ENCODE measurements around the gene SOX5.

SOX5 gene

DNA sequence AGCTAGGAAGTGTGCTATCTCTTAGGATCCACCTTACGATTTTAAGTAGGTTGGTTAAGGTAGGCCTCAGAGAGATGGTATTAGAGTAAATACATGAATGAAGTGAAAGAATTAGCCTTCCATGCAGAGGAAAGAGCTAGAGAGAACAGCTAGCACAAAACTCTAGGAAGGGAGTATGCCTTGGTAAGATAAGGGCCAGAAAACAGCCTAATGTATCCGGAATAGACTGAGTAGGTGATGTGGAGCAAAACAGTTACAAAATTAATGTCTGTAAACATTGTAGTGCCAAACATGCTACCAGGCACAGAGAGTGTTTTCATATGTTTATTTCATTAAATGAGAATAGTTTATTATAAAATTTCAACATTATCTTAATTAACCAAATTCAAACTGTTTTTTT, 315.1 kb downstream of the SOX5 start:
- Histone ChIP-seq H3K36me3 (ENCODE audit: insufficient read depth, low read depth, low read length) (no peaks in the 10 kb centered on the region), H3K27ac (ENCODE audit: low read length) (no peak overlapping the region), H3K9ac (ENCODE audit: low read depth, low read length) (no peak overlapping the region), H3K27me3 (ENCODE audit: insufficient read depth, low read length) (no peaks in the 10 kb centered on the region), H3K4me3 (ENCODE audit: low read length) (no peak overlapping the region), H3K9me3 (ENCODE audit: insufficient read depth, low read depth, low read length) (no peaks in the 10 kb centered on the region), H3K4me1 (ENCODE audit: insufficient read depth, low read length) (peaks cover 12% of the 10 kb centered on the region; the same call in 1 of the 2 replicates)

DNA sequence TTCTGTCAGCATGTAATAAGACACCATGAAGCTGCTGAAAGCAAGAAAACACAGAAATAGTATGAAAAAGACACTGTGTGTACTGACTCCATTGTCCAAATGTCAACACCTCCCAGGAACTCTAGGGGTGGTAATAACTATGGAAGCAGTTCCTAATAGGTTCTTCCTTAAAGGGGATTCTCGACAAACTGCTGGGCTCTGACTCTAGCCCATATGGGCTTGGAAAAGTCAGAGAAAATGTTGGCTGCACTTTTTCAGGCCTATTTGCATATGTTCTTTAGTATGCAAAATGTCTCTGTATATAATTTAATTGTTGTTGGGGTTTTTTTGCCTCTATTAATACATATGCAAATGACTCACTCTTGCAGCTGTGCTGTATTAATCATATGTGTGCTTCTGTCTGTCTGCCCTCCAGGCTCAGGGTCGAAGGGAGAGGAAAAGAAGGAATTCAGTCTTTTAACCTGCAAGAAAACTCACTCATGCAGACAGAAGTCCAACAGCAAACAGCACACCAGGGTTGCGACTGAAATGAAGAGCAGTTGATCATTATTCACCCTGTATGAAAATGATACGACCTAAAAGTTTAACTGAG, 317.6 kb downstream of the SOX5 start:
- Histone ChIP-seq H3K27ac (ENCODE audit: low read length) (no peak overlapping the region), H3K9me3 (ENCODE audit: insufficient read depth, low read depth, low read length) (no peaks in the 10 kb centered on the region), H3K9ac (ENCODE audit: low read depth, low read length) (no peak overlapping the region), H3K4me3 (ENCODE audit: low read length) (no peak overlapping the region), H3K27me3 (ENCODE audit: insufficient read depth, low read length) (no peaks in the 10 kb centered on the region), H3K4me1 (ENCODE audit: insufficient read depth, low read length) (peaks cover 26% of the 10 kb centered on the region; the same call in 1 of the 2 replicates), H3K36me3 (ENCODE audit: insufficient read depth, low read depth, low read length) (no peaks in the 10 kb centered on the region)

DNA sequence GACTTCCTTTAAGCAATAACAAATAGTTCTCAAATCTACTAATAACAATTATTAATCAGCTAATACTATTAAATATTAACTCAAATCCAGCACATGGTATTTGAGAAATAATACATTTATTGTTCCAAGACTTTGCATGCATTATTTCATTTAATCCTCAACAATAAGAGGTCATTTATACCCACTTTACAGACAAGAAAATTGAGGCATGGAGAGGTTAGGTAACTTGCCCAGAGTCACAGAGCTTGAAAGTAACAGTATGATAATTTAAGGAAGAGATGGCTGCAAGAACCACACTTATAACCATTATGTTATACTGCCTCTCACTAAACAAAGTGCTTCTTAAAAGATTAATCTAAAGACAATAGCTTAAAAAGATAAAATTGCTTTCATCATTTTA, 318.9 kb downstream of the SOX5 start:
- Histone ChIP-seq H3K27ac (ENCODE audit: low read length) (no peak overlapping the region), H3K4me1 (ENCODE audit: insufficient read depth, low read length) (peaks cover 31% of the 10 kb centered on the region; the same call in 1 of the 2 replicates), H3K9me3 (ENCODE audit: insufficient read depth, low read depth, low read length) (no peaks in the 10 kb centered on the region), H3K4me3 (ENCODE audit: low read length) (no peak overlapping the region), H3K27me3 (ENCODE audit: insufficient read depth, low read length) (no peaks in the 10 kb centered on the region), H3K36me3 (ENCODE audit: insufficient read depth, low read depth, low read length) (no peaks in the 10 kb centered on the region), H3K9ac (ENCODE audit: low read depth, low read length) (no peak overlapping the region)

DNA sequence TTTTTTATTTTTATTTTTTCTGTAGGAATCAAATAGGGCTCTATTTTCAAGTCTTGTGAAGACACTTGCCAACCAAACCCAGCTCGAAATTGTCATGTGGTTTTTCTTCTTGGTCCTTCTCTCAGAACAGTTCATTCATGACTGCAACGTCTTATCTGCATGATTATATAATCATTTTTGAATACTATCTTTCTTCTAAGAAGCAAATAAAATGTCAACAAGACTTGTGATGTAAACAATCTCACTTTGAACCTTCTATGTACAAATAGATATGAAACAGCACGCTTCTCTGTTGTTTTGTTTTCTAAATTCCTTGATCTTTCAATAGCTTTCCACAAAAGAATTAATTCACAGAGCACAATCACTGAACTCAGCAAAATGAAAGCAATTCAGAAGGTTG, 320.7 kb downstream of the SOX5 start:
- Histone ChIP-seq H3K9me3 (ENCODE audit: insufficient read depth, low read depth, low read length) (no peaks in the 10 kb centered on the region), H3K4me1 (ENCODE audit: insufficient read depth, low read length) (peaks cover 31% of the 10 kb centered on the region; the same call in 1 of the 2 replicates), H3K4me3 (ENCODE audit: low read length) (no peak overlapping the region), H3K9ac (ENCODE audit: low read depth, low read length) (no peak overlapping the region), H3K27ac (ENCODE audit: low read length) (no peak overlapping the region), H3K27me3 (ENCODE audit: insufficient read depth, low read length) (no peaks in the 10 kb centered on the region), H3K36me3 (ENCODE audit: insufficient read depth, low read depth, low read length) (no peaks in the 10 kb centered on the region)

DNA sequence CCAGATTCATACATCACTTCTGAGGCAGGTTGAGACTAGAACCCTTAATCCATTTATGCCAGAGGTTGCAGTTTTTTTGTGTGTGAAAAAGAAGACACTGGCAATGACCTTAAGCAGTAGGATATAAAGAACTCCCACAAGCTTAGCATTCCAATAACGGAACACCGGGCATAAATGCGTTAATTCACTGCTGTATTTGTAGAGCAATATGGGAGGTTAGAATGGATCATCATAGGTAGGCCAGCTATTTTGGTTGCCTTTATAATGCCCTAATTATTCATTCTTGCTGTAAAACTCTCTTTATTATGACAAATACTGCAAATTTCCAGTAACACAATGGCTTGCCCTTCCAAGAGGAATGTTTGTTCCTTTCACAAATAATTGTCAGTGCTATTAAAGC, 322.7 kb downstream of the SOX5 start:
- H3K4me1 ChIP-seq (ENCODE audit: insufficient read depth, low read length) = peaks cover 28% of the 10 kb centered on the region; the same call in 1 of the 2 replicates
- no peaks in the 10 kb centered on the region for H3K27me3 ChIP-seq (ENCODE audit: insufficient read depth, low read length)
- H3K9me3 ChIP-seq (ENCODE audit: insufficient read depth, low read depth, low read length) = no peaks in the 10 kb centered on the region
- no peak overlapping the region for H3K9ac ChIP-seq (ENCODE audit: low read depth, low read length)
- H3K36me3 ChIP-seq (ENCODE audit: insufficient read depth, low read depth, low read length) = no peaks in the 10 kb centered on the region
- H3K4me3 ChIP-seq (ENCODE audit: low read length) = no peak overlapping the region
- H3K27ac ChIP-seq (ENCODE audit: low read length) = no peak overlapping the region

DNA sequence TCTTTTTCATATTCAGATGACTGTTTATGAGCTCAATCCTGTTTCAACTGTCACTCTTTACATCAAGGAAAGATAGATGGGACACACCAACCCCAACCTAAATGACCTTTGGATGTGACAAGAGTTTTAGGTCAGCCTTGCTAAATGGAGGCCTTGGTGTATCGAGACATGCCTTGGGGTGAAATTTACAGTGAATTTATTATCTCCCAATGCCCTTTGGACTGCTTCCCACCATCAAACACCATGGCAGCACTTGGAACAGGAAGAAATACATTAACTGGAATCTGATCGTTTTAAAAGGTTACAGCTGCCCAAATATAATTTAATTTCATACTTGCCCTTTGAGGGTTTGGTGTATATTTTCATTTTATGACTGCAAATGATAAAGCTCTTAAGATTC, 327.6 kb downstream of the SOX5 start:
- H3K27ac ChIP-seq (ENCODE audit: low read length) = no peak overlapping the region
- H3K9me3 ChIP-seq (ENCODE audit: insufficient read depth, low read depth, low read length) = no peaks in the 10 kb centered on the region
- H3K9ac ChIP-seq (ENCODE audit: low read depth, low read length) = no peak overlapping the region
- peaks cover 8% of the 10 kb centered on the region; the same call in 1 of the 2 replicates for H3K4me1 ChIP-seq (ENCODE audit: insufficient read depth, low read length)
- no peaks in the 10 kb centered on the region for H3K36me3 ChIP-seq (ENCODE audit: insufficient read depth, low read depth, low read length)
- H3K4me3 ChIP-seq (ENCODE audit: low read length) = no peak overlapping the region
- no peaks in the 10 kb centered on the region for H3K27me3 ChIP-seq (ENCODE audit: insufficient read depth, low read length)

DNA sequence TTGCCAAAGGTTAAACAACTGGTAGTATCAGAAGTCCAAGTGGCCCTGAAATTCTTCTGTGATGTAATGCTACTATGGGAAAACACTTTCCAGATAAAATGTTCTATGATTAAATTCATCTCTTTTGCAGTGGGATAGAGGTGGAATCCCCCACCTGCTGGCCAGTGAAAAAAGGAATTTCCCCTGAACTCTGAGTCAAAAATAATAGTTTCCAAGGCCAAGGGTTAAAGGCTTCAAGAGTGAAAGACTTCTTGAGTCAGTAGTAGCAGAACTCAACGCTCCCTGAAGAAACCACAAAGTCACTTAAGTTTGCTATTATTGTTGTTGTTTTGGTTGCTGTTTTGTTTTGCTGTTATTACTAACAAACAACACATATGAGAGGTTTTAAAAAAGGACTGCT, 330.8 kb downstream of the SOX5 start:
- no peak overlapping the region for H3K9ac ChIP-seq (ENCODE audit: low read depth, low read length)
- no peak overlapping the region for H3K4me3 ChIP-seq (ENCODE audit: low read length)
- no peaks in the 10 kb centered on the region for H3K27me3 ChIP-seq (ENCODE audit: insufficient read depth, low read length)
- H3K4me1 ChIP-seq (ENCODE audit: insufficient read depth, low read length) = 0 out of 2 replicates have a peak, but pooled peaks cover 3% of the 10 kb centered on the region
- no peaks in the 10 kb centered on the region for H3K36me3 ChIP-seq (ENCODE audit: insufficient read depth, low read depth, low read length)
- H3K9me3 ChIP-seq (ENCODE audit: insufficient read depth, low read depth, low read length) = no peaks in the 10 kb centered on the region
- H3K27ac ChIP-seq (ENCODE audit: low read length) = no peak overlapping the region

DNA sequence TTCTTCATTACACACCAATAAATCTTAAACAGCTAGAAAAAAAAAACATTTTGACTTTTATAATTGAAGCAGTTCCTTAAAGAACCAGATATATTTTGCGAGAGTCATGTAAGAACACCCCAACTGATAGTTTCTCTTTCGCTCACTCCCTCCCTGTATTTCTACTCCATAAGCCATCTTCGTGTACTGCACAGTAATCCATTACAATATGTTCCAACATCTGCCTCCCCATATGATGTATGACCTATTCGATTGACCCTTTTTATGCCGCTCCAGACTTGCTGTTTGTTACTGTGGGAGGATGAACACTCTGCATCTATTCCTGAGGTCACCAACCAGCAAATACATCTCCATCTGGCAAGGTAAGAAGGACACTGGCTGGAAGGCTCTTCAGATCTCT, 331.7 kb downstream of the SOX5 start:
- Histone ChIP-seq H3K4me3 (ENCODE audit: low read length) (no peak overlapping the region), H3K9ac (ENCODE audit: low read depth, low read length) (no peak overlapping the region), H3K27ac (ENCODE audit: low read length) (no peak overlapping the region), H3K27me3 (ENCODE audit: insufficient read depth, low read length) (no peaks in the 10 kb centered on the region), H3K4me1 (ENCODE audit: insufficient read depth, low read length) (0 out of 2 replicates have a peak, but pooled peaks cover 3% of the 10 kb centered on the region), H3K36me3 (ENCODE audit: insufficient read depth, low read depth, low read length) (no peaks in the 10 kb centered on the region), H3K9me3 (ENCODE audit: insufficient read depth, low read depth, low read length) (no peaks in the 10 kb centered on the region)

DNA sequence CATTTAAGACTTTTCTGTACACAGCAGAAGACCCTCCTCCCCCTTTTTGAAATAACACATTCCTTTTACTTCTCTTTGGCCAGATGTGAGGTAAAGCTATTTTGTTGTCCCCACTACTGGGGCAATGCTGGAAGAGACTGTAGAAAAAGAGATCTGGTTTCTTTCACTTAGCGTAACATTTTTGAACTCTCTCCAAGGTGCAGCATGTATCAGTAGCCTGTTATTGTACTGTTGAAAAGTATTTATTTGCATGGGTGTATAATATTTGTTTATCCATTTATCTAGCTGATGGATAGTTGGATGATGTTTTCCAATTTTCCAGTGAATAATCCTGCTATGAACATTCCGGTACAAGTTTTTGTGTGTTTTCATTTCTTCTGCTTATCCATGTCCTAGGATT, 335.2 kb downstream of the SOX5 start:
- no peaks in the 10 kb centered on the region for H3K4me1 ChIP-seq (ENCODE audit: insufficient read depth, low read length)
- H3K27ac ChIP-seq (ENCODE audit: low read length) = no peak overlapping the region
- H3K9ac ChIP-seq (ENCODE audit: low read depth, low read length) = no peak overlapping the region
- H3K27me3 ChIP-seq (ENCODE audit: insufficient read depth, low read length) = no peaks in the 10 kb centered on the region
- H3K36me3 ChIP-seq (ENCODE audit: insufficient read depth, low read depth, low read length) = no peaks in the 10 kb centered on the region
- no peak overlapping the region for H3K4me3 ChIP-seq (ENCODE audit: low read length)
- no peaks in the 10 kb centered on the region for H3K9me3 ChIP-seq (ENCODE audit: insufficient read depth, low read depth, low read length)

DNA sequence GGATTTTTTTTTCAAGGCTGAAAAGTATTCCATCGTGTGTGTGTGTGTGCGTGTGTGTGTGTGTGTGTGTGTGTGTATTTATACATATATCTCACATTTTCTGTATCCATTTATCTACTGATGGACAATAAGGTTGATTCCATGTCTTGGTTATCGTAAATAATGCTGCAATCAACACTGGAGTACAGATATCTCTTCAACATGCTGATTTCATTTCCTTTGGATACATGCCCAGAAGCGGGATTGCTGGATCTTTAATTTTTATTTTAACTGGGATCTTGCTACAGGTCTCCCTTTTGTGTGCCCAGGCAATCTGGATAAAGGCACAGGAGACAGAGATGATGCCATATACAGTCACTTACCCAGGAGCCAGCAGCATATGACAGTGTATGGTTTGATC, 338.1 kb downstream of the SOX5 start:
- no peaks in the 10 kb centered on the region for H3K9me3 ChIP-seq (ENCODE audit: insufficient read depth, low read depth, low read length)
- H3K36me3 ChIP-seq (ENCODE audit: insufficient read depth, low read depth, low read length) = no peaks in the 10 kb centered on the region
- H3K4me1 ChIP-seq (ENCODE audit: insufficient read depth, low read length) = no peaks in the 10 kb centered on the region
- no peak overlapping the region for H3K27ac ChIP-seq (ENCODE audit: low read length)
- no peak overlapping the region for H3K4me3 ChIP-seq (ENCODE audit: low read length)
- no peak overlapping the region for H3K9ac ChIP-seq (ENCODE audit: low read depth, low read length)
- no peaks in the 10 kb centered on the region for H3K27me3 ChIP-seq (ENCODE audit: insufficient read depth, low read length)

DNA sequence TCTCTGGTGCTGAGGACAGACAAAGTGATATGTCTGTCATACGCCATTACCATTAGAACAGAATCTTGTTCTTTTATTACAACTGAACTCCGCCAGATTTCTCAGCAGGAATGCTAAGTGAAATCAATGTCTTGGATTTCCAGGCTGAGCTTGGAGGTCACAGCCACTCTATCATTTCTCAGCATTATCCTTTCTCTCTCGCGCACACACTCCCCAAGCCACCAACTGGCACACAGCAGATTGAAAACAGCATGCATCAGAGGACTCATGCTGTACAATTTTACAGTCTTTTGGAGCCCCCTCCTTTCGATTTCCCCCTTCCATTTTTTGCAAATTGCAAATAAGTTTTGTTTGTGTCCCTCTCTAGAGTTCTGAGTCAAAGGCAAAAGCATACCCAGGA, 348.6 kb downstream of the SOX5 start:
- H3K4me3 ChIP-seq (ENCODE audit: low read length) = no peak overlapping the region
- H3K36me3 ChIP-seq (ENCODE audit: insufficient read depth, low read depth, low read length) = no peaks in the 10 kb centered on the region
- H3K9me3 ChIP-seq (ENCODE audit: insufficient read depth, low read depth, low read length) = peaks cover 19% of the 10 kb centered on the region
- H3K4me1 ChIP-seq (ENCODE audit: insufficient read depth, low read length) = no peaks in the 10 kb centered on the region
- no peak overlapping the region for H3K27ac ChIP-seq (ENCODE audit: low read length)
- H3K9ac ChIP-seq (ENCODE audit: low read depth, low read length) = no peak overlapping the region
- no peaks in the 10 kb centered on the region for H3K27me3 ChIP-seq (ENCODE audit: insufficient read depth, low read length)

DNA sequence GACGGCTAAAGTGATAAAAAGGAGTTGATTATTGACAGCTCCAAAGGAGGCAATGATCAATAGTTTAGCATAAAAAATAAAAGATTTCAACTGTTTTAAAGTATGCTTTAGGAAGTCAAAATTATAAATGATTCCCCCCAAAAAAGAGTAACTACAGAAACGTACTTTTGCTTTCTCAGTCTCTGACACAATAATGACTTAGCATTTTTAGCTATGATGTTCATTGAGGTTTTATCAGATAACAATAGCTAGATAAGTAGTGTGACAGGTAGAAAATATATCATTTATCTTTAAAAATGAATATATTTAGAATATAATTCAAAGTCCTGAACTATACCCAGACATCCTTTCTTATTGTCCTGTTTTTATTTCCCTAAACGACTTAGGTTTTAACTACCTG, 352.9 kb downstream of the SOX5 start:
- no peaks in the 10 kb centered on the region for H3K36me3 ChIP-seq (ENCODE audit: insufficient read depth, low read depth, low read length)
- H3K4me1 ChIP-seq (ENCODE audit: insufficient read depth, low read length) = peaks cover under 1% of the 10 kb centered on the region; the same call in 1 of the 2 replicates
- H3K27me3 ChIP-seq (ENCODE audit: insufficient read depth, low read length) = no peaks in the 10 kb centered on the region
- H3K4me3 ChIP-seq (ENCODE audit: low read length) = no peak overlapping the region
- H3K9ac ChIP-seq (ENCODE audit: low read depth, low read length) = no peak overlapping the region
- H3K9me3 ChIP-seq (ENCODE audit: insufficient read depth, low read depth, low read length) = peaks cover 14% of the 10 kb centered on the region
- H3K27ac ChIP-seq (ENCODE audit: low read length) = no peak overlapping the region
